Anterior cingulate cortex (tissue), 58 donors: ENCODE results near the gene FHL3.
"Not testable (repeated sequence)": the region's sequence is repeated elsewhere in the genome, so short reads cannot be mapped to it uniquely, and the experiment has no call there.

Source experiments
- DNase-seq, 58 donors: peaks; one replicate each; lab custom pipeline; 2025; lab: John Stamatoyannopoulos, UW

The FHL3 gene

GRCh38 chr1:37995751-37996345 lies 9.5 kb downstream of the FHL3 start:
- DNase-seq, result peak in 5 of 58 donors; percentile 29 to 48 (median 41)

GRCh38 chr1:37994886-37995566 lies 10.3 kb downstream of the FHL3 start:
- no peak for DNase-seq

GRCh38 chr1:37989361-37989930 lies 15.9 kb downstream of the FHL3 start:
- peak in 3 of 58 donors; percentile 47 to 66 (median 51) for DNase-seq

GRCh38 chr1:37987679-37988078 lies 17.6 kb downstream of the FHL3 start:
- DNase-seq, result no peak

GRCh38 chr1:37983546-37983945 lies 21.8 kb downstream of the FHL3 start:
- DNase-seq, result no peak

- DNase-seq, result no peak
Observed at GRCh38 chr1:37978541-37978940, 26.8 kb downstream of the FHL3 start.

- peak in 2 of 58 donors; percentile 11 to 27 for DNase-seq
Observed at GRCh38 chr1:37975083-37975482, 30.2 kb downstream of the FHL3 start.

- no peak for DNase-seq
Observed at GRCh38 chr1:37974567-37974966, 30.7 kb downstream of the FHL3 start.

GRCh38 chr1:37973684-37974083 lies 31.6 kb downstream of the FHL3 start:
- DNase-seq, result not testable (repeated sequence)

- no peak for DNase-seq
Observed at GRCh38 chr1:37965301-37965700, 40.0 kb downstream of the FHL3 start.

GRCh38 chr1:37964106-37964505 lies 41.2 kb downstream of the FHL3 start:
- DNase-seq, result not testable (repeated sequence)

GRCh38 chr1:37958690-37959089 lies 46.6 kb downstream of the FHL3 start:
- no peak for DNase-seq

- no peak for DNase-seq
Observed at GRCh38 chr1:37955685-37956084, 49.6 kb downstream of the FHL3 start.

- DNase-seq, result no peak
Observed at GRCh38 chr1:37954316-37954971, 50.9 kb downstream of the FHL3 start.

- DNase-seq, result no peak
Observed at GRCh38 chr1:37952738-37953137, 52.6 kb downstream of the FHL3 start.

GRCh38 chr1:37951783-37952624 lies 53.3 kb downstream of the FHL3 start:
- no peak for DNase-seq

GRCh38 chr1:37951041-37951782 lies 54.1 kb downstream of the FHL3 start:
- no peak for DNase-seq

- no peak for DNase-seq
Observed at GRCh38 chr1:37949524-37950152, 55.7 kb downstream of the FHL3 start.

- DNase-seq, result no peak
Observed at GRCh38 chr1:37948841-37949240, 56.5 kb downstream of the FHL3 start.
